GM10248 (cell line): ENCODE measurements around the gene RCBTB1.
"Not testable (repeated sequence)": the region's sequence is repeated elsewhere in the genome, so short reads cannot be mapped to it uniquely, and the experiment has no call there.

Experiments
- CTCF ChIA-PET: fragments of 300-600 bp; sonication (Branson Sonifier 250); formaldehyde crosslinking; extraction: SDS; loops from one replicate; lab custom pipeline; 2021; ENCODE audit warnings: antibody characterized with exemption; lab: Yijun Ruan, JAX
- POLR2A ChIA-PET: fragments of 350-650 bp; sonication (Branson Sonifier 250); formaldehyde crosslinking; extraction: SDS; loops from one replicate; lab custom pipeline; 2020; ENCODE audit warnings: antibody characterized with exemption; lab: Yijun Ruan, JAX
- DNase-seq: peaks from one replicate; pipeline ENCODE4 v3.0.0; 2012; ENCODE audit errors: extremely low spot score
- TF ChIP-seq, protein P1 (sequence below): IDR thresholded peaks from 2 replicates; pipeline ENCODE4 v1.5.1; 2012; ENCODE audit warnings: mild to moderate bottlenecking, low read depth; ENCODE audit errors: extremely low read depth, missing control alignments, control extremely low read depth

RCBTB1 gene

GRCh38 chr13:49615836-49616675 lies 30.7 kb upstream of the RCBTB1 start:
- ChIA-PET CTCF (interaction anchor here (1.0 to 2.0 kb wide), 3 partner anchors 9 to 310 kb away, joined by 3 to 6 read pairs (median 5); no protein-coding TSS in a partner anchor), POLR2A (no interaction called here)
- TF ChIP-seq, protein P1, sequence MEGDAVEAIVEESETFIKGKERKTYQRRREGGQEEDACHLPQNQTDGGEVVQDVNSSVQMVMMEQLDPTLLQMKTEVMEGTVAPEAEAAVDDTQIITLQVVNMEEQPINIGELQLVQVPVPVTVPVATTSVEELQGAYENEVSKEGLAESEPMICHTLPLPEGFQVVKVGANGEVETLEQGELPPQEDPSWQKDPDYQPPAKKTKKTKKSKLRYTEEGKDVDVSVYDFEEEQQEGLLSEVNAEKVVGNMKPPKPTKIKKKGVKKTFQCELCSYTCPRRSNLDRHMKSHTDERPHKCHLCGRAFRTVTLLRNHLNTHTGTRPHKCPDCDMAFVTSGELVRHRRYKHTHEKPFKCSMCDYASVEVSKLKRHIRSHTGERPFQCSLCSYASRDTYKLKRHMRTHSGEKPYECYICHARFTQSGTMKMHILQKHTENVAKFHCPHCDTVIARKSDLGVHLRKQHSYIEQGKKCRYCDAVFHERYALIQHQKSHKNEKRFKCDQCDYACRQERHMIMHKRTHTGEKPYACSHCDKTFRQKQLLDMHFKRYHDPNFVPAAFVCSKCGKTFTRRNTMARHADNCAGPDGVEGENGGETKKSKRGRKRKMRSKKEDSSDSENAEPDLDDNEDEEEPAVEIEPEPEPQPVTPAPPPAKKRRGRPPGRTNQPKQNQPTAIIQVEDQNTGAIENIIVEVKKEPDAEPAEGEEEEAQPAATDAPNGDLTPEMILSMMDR, result no peak
- no peak for DNase-seq

DNA sequence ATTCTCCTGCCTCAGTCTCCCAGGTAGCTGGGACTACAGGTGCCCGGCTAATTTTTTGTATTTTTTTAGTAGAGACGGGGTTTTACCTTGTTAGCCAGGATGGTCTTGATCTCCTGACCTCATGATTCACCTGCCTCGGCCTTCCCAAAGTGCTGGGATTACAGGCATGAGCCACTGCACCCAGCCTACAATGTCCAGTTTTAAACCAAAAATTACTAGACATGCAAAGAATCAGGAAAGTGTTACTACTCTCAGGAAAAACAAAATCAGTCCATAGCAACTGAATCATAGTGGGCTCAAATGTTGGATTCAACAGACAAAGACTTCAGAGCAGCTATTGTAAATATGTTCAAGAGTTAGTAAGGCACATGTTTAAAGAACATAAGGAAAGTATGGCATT lies 26.7 kb upstream of the RCBTB1 start:
- CTCF ChIA-PET, result interaction anchor here (1.4 to 2.6 kb wide), 4 partner anchors 9 to 843 kb away, joined by 3 to 9 read pairs (median 5); partner anchors contain the start of gene ARL11
- DNase-seq, POLR2A ChIA-PET: not testable (repeated sequence)

GRCh38 chr13:49610176-49610575 lies 24.8 kb upstream of the RCBTB1 start:
- DNase-seq, result no peak
- ChIA-PET POLR2A (no interaction called here), CTCF (interaction anchor here (1.0 kb wide), 1 partner anchor 24 kb away, joined by 3 read pairs; no protein-coding TSS in a partner anchor)
- TF ChIP-seq, protein P1, result no peak

GRCh38 chr13:49608651-49609331 lies 23.4 kb upstream of the RCBTB1 start:
- ChIA-PET POLR2A (no interaction called here), CTCF (interaction anchor here (1.5 to 3.3 kb wide), 9 partner anchors 10 to 368 kb away, joined by 3 to 51 read pairs (median 12); partner anchors contain the start of gene RCBTB1)
- TF ChIP-seq, protein P1, result no peak
- DNase-seq, result no peak

- TF ChIP-seq, protein P1, result no peak
- POLR2A ChIA-PET, result no interaction called here
- no peak for DNase-seq
- CTCF ChIA-PET, result interaction anchor here (0.8 to 3.3 kb wide), 17 partner anchors 8 to 390 kb away, joined by 3 to 51 read pairs (median 9); partner anchors contain the start of genes CAB39L, RCBTB1 and SETDB2
Measured at GRCh38 chr13:49607761-49608160, 22.4 kb upstream of the RCBTB1 start.

DNA sequence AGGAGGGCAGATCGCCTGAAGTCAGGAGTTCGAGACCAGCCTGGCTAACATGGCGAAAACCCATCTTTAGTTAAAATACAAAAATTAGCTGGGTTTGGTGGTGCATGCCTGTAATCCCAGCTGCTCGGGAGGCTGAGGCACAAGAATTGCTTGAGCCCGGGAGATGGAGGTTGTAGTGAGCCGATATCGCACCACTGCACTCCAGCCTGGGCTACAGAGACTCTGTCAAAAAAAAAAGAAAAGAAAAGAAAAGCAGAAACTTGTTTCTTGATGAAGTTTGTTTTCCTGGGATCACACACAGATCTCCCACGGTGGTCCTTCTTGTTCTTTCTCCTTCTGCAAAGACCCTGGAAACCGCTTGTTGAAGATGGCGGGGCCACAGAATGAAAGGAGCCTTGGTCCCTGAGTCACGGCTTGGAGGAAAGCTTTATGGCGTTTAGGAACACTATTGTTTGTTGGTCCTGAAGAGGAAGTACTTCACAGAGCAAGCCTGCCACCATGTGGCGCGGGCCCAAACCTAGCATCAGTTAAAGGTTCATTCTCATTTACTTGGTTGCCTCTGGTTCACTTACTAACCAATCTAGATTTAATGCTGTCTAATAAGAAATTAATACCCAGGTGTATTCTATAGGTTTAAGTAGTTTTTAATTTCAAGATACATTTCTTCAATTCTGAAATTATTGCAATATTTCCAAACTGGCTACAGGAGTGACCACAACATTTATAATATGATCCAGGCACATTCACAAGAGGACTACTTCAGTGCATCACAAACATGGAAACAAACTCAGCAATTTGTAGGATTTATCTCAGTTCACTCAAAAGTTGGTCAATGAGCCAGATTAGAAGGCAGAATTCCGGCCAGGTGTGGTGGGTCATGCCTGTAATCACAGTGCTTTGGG lies 21.6 kb upstream of the RCBTB1 start:
- TF ChIP-seq, protein P1, result peak; percentile 84
- ChIA-PET POLR2A (no interaction called here), CTCF (interaction anchor here (0.6 to 3.3 kb wide), 35 partner anchors 9 to 405 kb away, joined by 3 to 51 read pairs (median 4); partner anchors contain the start of genes ARL11, CAB39L, RCBTB1 and SETDB2)
- peak; percentile 77 for DNase-seq
